GM12864 (cell line): ENCODE measurements around the gene IFNA1.

Experiments used
- DNase-seq: peaks from one replicate; pipeline ENCODE4 v3.0.0-alpha.2; 2011; ENCODE audit warnings: low read depth
- H3K4me3 ChIP-seq: 2 replicates; pipeline ENCODE4 v1.5.1; 2011; ENCODE audit warnings: mild to moderate bottlenecking, low read depth, low read length, control low read depth
- TF ChIP-seq, protein P1 (sequence below): IDR thresholded peaks from 2 replicates; pipeline ENCODE4 v1.5.1; 2011; ENCODE audit warnings: low read depth, mild to moderate bottlenecking, moderate library complexity, low read length, control low read depth, inconsistent platforms; ENCODE audit errors: missing control alignments

The IFNA1 gene

DNA sequence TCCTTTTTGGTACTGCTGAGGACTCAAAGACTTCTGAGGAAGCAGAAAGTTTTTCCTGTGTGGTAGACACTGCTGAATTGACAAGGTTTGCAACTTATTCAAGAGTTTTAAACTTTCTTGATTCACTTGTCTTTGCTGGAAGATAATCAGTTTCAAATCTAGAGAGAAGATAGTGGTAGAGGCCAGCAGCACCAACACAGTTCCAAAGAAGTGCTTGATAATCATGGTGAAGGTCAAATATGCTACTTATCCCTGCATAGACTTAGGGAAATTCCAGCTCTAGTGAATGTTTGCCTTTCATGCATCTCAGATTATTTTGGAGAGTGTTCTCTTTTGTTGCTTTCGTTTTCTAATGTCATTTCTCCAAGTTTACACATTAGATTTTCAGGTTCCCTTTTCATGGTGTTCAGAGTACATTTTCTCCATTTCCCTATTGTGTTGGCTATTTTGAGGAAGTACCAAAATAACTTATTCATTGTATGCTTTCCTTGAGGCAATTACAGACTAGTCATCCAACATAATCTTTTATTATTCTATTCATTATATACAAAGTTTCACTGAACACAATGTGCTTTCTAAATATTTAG lies 41.3 kb downstream of the IFNA1 start:
- TF ChIP-seq, protein P1, sequence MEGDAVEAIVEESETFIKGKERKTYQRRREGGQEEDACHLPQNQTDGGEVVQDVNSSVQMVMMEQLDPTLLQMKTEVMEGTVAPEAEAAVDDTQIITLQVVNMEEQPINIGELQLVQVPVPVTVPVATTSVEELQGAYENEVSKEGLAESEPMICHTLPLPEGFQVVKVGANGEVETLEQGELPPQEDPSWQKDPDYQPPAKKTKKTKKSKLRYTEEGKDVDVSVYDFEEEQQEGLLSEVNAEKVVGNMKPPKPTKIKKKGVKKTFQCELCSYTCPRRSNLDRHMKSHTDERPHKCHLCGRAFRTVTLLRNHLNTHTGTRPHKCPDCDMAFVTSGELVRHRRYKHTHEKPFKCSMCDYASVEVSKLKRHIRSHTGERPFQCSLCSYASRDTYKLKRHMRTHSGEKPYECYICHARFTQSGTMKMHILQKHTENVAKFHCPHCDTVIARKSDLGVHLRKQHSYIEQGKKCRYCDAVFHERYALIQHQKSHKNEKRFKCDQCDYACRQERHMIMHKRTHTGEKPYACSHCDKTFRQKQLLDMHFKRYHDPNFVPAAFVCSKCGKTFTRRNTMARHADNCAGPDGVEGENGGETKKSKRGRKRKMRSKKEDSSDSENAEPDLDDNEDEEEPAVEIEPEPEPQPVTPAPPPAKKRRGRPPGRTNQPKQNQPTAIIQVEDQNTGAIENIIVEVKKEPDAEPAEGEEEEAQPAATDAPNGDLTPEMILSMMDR, result no peak
- DNase-seq, result no peak
- no peak overlapping the region for H3K4me3 ChIP-seq

DNA sequence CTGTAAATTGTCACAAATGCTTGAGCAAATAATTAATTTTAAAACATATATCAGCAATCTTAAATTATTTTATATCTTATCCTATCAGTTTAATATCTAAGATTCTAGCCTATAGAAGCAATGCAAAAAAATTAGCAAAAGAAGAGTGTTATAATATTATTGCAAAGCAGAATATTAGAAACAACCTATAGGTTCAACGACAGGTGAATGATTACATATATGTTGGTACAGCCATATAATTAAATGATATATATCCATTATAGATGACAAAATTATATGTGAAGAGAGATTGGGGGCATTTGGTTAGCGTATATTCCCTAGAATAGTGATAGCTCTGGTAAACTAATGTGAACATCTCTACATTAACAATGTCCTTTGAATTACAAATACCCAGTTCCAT lies 42.0 kb downstream of the IFNA1 start, which contains the start of gene IFNE:
TSS of gene IFNE (minus strand) at position 101 of the 400 bp plus-strand sequence. CDS start 619 bp downstream, outside the sequence.
- no peak for DNase-seq
- TF ChIP-seq, protein P1, result no peak
- no peak within 1 kb of the TSS for H3K4me3 ChIP-seq
